Panc1 (cell line): ENCODE measurements around the gene ACE2. TPM values are rescaled to one million over a fixed set of nuclear protein-coding genes. Genes with fewer than 3 reads are reported as not detected.

ENCODE experiments used
- ATAC-seq: fragments of 200-7000 bp; cut with Tn5 transposase; 2 replicates; pipeline ENCODE4 v1.9.1; 2020; ENCODE audit warnings: mild to moderate bottlenecking, moderate library complexity
- BruUV-seq: library from RNA; stranded (reverse); fragments of 400-500 nt; replicated peaks from 2 replicates; lab custom pipeline; 2021; lab: Mats Ljungman, UMichigan
- CTCF ChIA-PET: fragments of 300-600 bp; sonication (Branson Sonifier 250); formaldehyde crosslinking; loops from one replicate; lab custom pipeline; 2022; ENCODE audit warnings: antibody characterized with exemption; lab: Charles Lee
- POLR2A ChIA-PET: fragments of 300-600 bp; sonication (Branson Sonifier 250); formaldehyde crosslinking; loops from one replicate; lab custom pipeline; 2022; ENCODE audit warnings: antibody characterized with exemption; lab: Charles Lee
- DNase-seq: peaks from one replicate; pipeline ENCODE4 v3.0.0-alpha.2; 2010; ENCODE audit warnings: low read depth, low spot score
- H3K27ac ChIP-seq: 2 replicates; pipeline ENCODE4 v1.5.1; 2011; ENCODE audit warnings: mild to moderate bottlenecking, low read length, inconsistent platforms
- H3K27me3 ChIP-seq: fragments of 200-500 bp; sonication (Bioruptor generic); 2 replicates; pipeline ENCODE4 v1.6.0; 2014; ENCODE audit warnings: low read length, inconsistent platforms; ENCODE audit not compliant: control insufficient read depth, insufficient read depth
- H3K36me3 ChIP-seq: fragments of 200-500 bp; sonication (Bioruptor generic); 2 replicates; pipeline ENCODE4 v1.5.1; 2014; ENCODE audit warnings: inconsistent platforms, mild to moderate bottlenecking, low read length, moderate library complexity; ENCODE audit not compliant: control insufficient read depth, insufficient read depth
- H3K4me1 ChIP-seq: 2 replicates; pipeline ENCODE4 v1.5.1; 2011; ENCODE audit warnings: inconsistent platforms, mild to moderate bottlenecking, low read length, moderate library complexity; ENCODE audit not compliant: control insufficient read depth, insufficient read depth
- H3K4me3 ChIP-seq, 2 experiments: 2 replicates each; pipeline ENCODE4 v1.5.1; 2011 to 2012; ENCODE audit warnings: low read depth in 2 of 2, low read length in 2 of 2, mild to moderate bottlenecking in 2 of 2, inconsistent platforms in 1 of 2, moderate library complexity in 1 of 2
- H3K9me3 ChIP-seq: fragments of 200-500 bp; sonication (Bioruptor generic); 2 replicates; pipeline ENCODE4 v1.5.1; 2014; ENCODE audit warnings: low read depth, mild to moderate bottlenecking, inconsistent platforms, low read length, moderate library complexity; ENCODE audit not compliant: control insufficient read depth, insufficient read depth
- CTCF ChIP-seq: fragments of 450-650 bp; IDR thresholded peaks from 2 replicates; pipeline ENCODE4 v1.5.1; 2017; ENCODE audit warnings: mild to moderate bottlenecking
- POLR2AphosphoS5 ChIP-seq: IDR thresholded peaks from 2 replicates; pipeline ENCODE4 v1.6.1; 2012; ENCODE audit warnings: mild to moderate bottlenecking, low read depth, low read length, moderate library complexity
- SIN3A ChIP-seq: IDR thresholded peaks from 2 replicates; pipeline ENCODE4 v1.6.1; 2012; ENCODE audit warnings: low read depth, mild to moderate bottlenecking, low read length, moderate library complexity, borderline replicate concordance; ENCODE audit not compliant: insufficient read depth
- TCF7L2 ChIP-seq: IDR thresholded peaks from 2 replicates; pipeline ENCODE4 v1.6.1; 2011; ENCODE audit warnings: mild to moderate bottlenecking, low read depth, low read length, inconsistent platforms
- in situ Hi-C: cut with HindIII; loops from 2 replicates; pipeline ENCODE4 v1.10.0; 2016; ENCODE audit warnings: low sequenced_read_pairs, low pct_unique_long_range_greater_than_20kb
- intact Hi-C: fragments of 100-400 bp; cut with micrococcal nuclease; formaldehyde crosslinking; loops from one replicate; pipeline ENCODE4 v1.10.0; 2022; ENCODE audit not compliant: unreplicated experiment
- total RNA-seq: library from RNA; stranded (reverse); gene quantifications from one replicate; pipeline ENCODE4 v1.2.1, GENCODE V29; 2021; ENCODE audit not compliant: unreplicated experiment
- TF ChIP-seq, protein P1 (sequence below), 2 experiments: IDR thresholded peaks; 2 replicates each; pipeline ENCODE4 v1.6.1; 2011 to 2012; ENCODE audit warnings: low read depth in 2 of 2, control low read depth in 1 of 2, low read length in 1 of 2, mild to moderate bottlenecking in 1 of 2, moderate library complexity in 1 of 2; ENCODE audit not compliant: insufficient read depth in 1 of 2

ACE2 gene
- total RNA-seq, 1 experiment from 2014 or later: not detected

GRCh38 chrX:15570145-15570544 lies 30.6 kb downstream of the ACE2 start:
- intact Hi-C loops (no loop called here), in situ Hi-C loops (no loop called here)
- Histone ChIP-seq H3K4me3 (no peak overlapping the region), H3K27ac (no peak overlapping the region), H3K36me3 (no peaks in the 10 kb centered on the region), H3K27me3 (no peaks in the 10 kb centered on the region), H3K9me3 (no peaks in the 10 kb centered on the region), H3K4me1 (no peaks in the 10 kb centered on the region)
- no peak for TF ChIP-seq POLR2AphosphoS5
- TF ChIP-seq CTCF: no peak
- TF ChIP-seq TCF7L2: no peak
- TF ChIP-seq SIN3A: no peak
- TF ChIP-seq, protein P1, sequence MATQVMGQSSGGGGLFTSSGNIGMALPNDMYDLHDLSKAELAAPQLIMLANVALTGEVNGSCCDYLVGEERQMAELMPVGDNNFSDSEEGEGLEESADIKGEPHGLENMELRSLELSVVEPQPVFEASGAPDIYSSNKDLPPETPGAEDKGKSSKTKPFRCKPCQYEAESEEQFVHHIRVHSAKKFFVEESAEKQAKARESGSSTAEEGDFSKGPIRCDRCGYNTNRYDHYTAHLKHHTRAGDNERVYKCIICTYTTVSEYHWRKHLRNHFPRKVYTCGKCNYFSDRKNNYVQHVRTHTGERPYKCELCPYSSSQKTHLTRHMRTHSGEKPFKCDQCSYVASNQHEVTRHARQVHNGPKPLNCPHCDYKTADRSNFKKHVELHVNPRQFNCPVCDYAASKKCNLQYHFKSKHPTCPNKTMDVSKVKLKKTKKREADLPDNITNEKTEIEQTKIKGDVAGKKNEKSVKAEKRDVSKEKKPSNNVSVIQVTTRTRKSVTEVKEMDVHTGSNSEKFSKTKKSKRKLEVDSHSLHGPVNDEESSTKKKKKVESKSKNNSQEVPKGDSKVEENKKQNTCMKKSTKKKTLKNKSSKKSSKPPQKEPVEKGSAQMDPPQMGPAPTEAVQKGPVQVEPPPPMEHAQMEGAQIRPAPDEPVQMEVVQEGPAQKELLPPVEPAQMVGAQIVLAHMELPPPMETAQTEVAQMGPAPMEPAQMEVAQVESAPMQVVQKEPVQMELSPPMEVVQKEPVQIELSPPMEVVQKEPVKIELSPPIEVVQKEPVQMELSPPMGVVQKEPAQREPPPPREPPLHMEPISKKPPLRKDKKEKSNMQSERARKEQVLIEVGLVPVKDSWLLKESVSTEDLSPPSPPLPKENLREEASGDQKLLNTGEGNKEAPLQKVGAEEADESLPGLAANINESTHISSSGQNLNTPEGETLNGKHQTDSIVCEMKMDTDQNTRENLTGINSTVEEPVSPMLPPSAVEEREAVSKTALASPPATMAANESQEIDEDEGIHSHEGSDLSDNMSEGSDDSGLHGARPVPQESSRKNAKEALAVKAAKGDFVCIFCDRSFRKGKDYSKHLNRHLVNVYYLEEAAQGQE (IDR thresholded peaks at IDR 0.05; ENCODE audit: insufficient read depth in 1 of 2, low read depth in 2 of 2, low read length in 1 of 2): no peak
- ChIA-PET POLR2A (no interaction called here), CTCF (no interaction called here)
- DNase-seq (no peak), ATAC-seq (no peak)
- BruUV-seq: no TSS peak

- POLR2A ChIA-PET: no interaction called here
- H3K27ac ChIP-seq: no peak overlapping the region
- no peak for TF ChIP-seq POLR2AphosphoS5
- no peak for TF ChIP-seq SIN3A
- peak; percentile 45; the same call in 1 of the 2 replicates for TF ChIP-seq CTCF
- TF ChIP-seq TCF7L2: no peak
- BruUV-seq: no TSS peak
- H3K9me3 ChIP-seq: no peaks in the 10 kb centered on the region
- CTCF ChIA-PET: interaction anchor here (0.6 kb wide), 1 partner anchor 287 kb away, joined by 6 read pairs; no protein-coding TSS in a partner anchor
- no peaks in the 10 kb centered on the region for H3K4me1 ChIP-seq
- in situ Hi-C loops: no loop called here
- intact Hi-C loops: loop anchor here (10.0 kb wide), 1 partner anchor 223 kb away; no protein-coding TSS in a partner anchor
- H3K27me3 ChIP-seq: no peaks in the 10 kb centered on the region
- H3K36me3 ChIP-seq: no peaks in the 10 kb centered on the region
- ATAC-seq (no peak), DNase-seq (no peak)
- H3K4me3 ChIP-seq: no peak overlapping the region
Observed at GRCh38 chrX:15567886-15568616, 32.7 kb downstream of the ACE2 start.
